Prostate gland (tissue), 2 donors: ENCODE measurements around the gene ELOVL2. TPM values are rescaled to one million over a fixed set of nuclear protein-coding genes. Genes with fewer than 3 reads are reported as not detected.
"Not testable (repeated sequence)": the region's sequence is repeated elsewhere in the genome, so short reads cannot be mapped to it uniquely, and the experiment has no call there.

Source experiments
- DNase-seq: peaks from one replicate; pipeline ENCODE4 v3.0.0-alpha.2; 2019; ENCODE audit warnings: low spot score
- H3K27ac ChIP-seq, 2 donors: fragments of 200-600 bp; sonication (generic); 2 replicates each; pipeline ENCODE4 v1.5.1; 2017 to 2019
- H3K27me3 ChIP-seq: fragments of 200-600 bp; sonication (generic); replicated peaks from 2 replicates; pipeline ENCODE4 v1.5.1; 2019; ENCODE audit not compliant: insufficient read depth
- H3K36me3 ChIP-seq, 2 donors: fragments of 200-600 bp; sonication (generic); 1 replicate in 1 of 2; 2 replicates in 1 of 2; pipeline versions ENCODE4 v1.5.1 to v1.8.1; 2017 to 2019
- H3K4me1 ChIP-seq: fragments of 200-600 bp; sonication (generic); replicated peaks from 2 replicates; pipeline ENCODE4 v1.5.1; 2019
- H3K4me3 ChIP-seq, 2 donors: fragments of 200-600 bp; sonication (generic); 2 replicates each; pipeline ENCODE4 v1.5.1; 2017 to 2019
- H3K9me3 ChIP-seq: fragments of 200-600 bp; sonication (generic); 2 replicates; pipeline ENCODE4 v1.5.1; 2017
- CTCF ChIP-seq, 4 experiments: fragments of 200-600 bp in 2 of 4; fragments of 450-650 bp in 2 of 4; sonication (generic) in 2 of 4; IDR thresholded peaks; 1 replicate in 3 of 4; 2 replicates in 1 of 4; pipeline ENCODE4 v1.5.1; 2016 to 2019; ENCODE audit warnings: antibody characterized with exemption in 4 of 4, mild to moderate bottlenecking in 2 of 4, moderate library complexity in 2 of 4
- POLR2A ChIP-seq: fragments of 450-650 bp; IDR thresholded peaks from one replicate; pipeline ENCODE4 v1.6.1; 2016; ENCODE audit warnings: antibody characterized with exemption, mild to moderate bottlenecking
- POLR2AphosphoS5 ChIP-seq: sonication (generic); formaldehyde crosslinking; IDR thresholded peaks from one replicate; pipeline ENCODE4 v1.6.1; 2017; ENCODE audit warnings: antibody characterized with exemption
- WGBS: methylation state at CpG from one replicate; pipeline ENCODE4 v1.1.5; 2018; 5-methylcytosine and 5-hydroxymethylcytosine counted together
- intact Hi-C: fragments of 100-400 bp; cut with DNase I; formaldehyde crosslinking; loops from one replicate; pipeline ENCODE4 v1.14.2; 2022
- total RNA-seq, 2 donors: library from RNA; depleted of rRNA; stranded (reverse); fragments of >200 nt; gene quantifications; one replicate each; pipeline ENCODE4 v1.1.0, GENCODE V29; 2016

Gene ELOVL2
- total RNA-seq, 2 donors from 2014 or later = 15.5 to 17.9 TPM

DNA sequence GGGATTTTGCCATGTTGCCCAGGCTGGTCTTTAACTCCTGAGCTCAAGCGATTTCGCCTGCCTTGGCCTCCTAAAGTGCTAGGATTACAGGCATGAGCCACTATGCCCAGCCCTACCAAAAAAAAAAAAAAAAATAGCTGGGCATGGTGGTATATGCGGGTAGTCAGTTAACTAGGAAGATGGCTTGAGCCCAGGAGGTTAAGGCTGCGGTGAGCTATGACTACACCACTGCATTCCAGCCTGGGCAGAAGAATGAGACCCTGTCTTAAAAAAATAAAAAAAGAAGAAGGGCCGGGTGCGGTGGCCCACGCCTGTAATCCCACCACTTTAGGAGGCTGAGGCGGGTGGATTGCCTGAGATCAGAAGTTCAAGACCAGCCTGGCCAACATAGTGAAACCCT is 50.2 kb downstream of the ELOVL2 start:
- Histone ChIP-seq H3K4me1 (no peaks in the 10 kb centered on the region), H3K27ac (no peak overlapping the region), H3K4me3 (no peak overlapping the region), H3K36me3 (no peaks in the 10 kb centered on the region), H3K27me3 (no peaks in the 10 kb centered on the region), H3K9me3 (no peaks in the 10 kb centered on the region)
- 96% methylated on average over 8 of the region's 8 CpGs for WGBS
- intact Hi-C loops = no loop called here
- TF ChIP-seq POLR2A (no peak), POLR2AphosphoS5 (no peak), CTCF (IDR thresholded peaks at IDR 0.05) (no peak)
- no peak for DNase-seq

- no peak overlapping the region for H3K4me3 ChIP-seq
- 39% methylated on average over 2 of the region's 2 CpGs for WGBS
- TF ChIP-seq CTCF (IDR thresholded peaks at IDR 0.05) (no peak), POLR2AphosphoS5 (no peak), POLR2A (no peak)
These were observed 53.0 kb downstream of the ELOVL2 start for GRCh38 chr6:10991115-10991514.

DNA sequence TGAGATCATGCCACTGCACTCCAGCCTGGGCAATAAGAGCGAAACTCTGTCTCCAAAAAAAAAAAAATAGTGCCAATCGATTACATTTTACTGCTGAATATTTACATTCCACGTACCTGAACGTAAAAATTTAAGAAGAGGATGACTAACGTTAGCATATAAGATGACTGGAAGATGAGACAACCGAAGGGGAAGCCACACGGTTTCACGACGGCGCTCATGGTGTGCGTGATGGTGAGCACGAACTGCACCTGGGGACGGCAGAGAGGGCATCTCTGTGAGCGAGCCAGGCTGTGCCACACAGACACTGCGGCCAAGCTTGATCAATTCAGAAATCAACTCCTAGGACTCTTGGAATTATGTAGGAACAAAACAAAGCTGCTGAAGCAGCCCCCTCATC is 54.5 kb downstream of the ELOVL2 start:
- Histone ChIP-seq H3K27ac (no peak overlapping the region), H3K4me1 (no peaks in the 10 kb centered on the region), H3K36me3 (no peaks in the 10 kb centered on the region), H3K27me3 (no peaks in the 10 kb centered on the region), H3K4me3 (no peak overlapping the region), H3K9me3 (no peaks in the 10 kb centered on the region)
- intact Hi-C loops = no loop called here
- WGBS = 91% methylated on average over 15 of the region's 15 CpGs
- no peak for DNase-seq
- TF ChIP-seq CTCF (IDR thresholded peaks at IDR 0.05) (no peak), POLR2AphosphoS5 (no peak), POLR2A (no peak)

More at GRCh38 chr6:10991115-10991514, 53.0 kb downstream of the ELOVL2 start:
- no peaks in the 10 kb centered on the region for H3K36me3 ChIP-seq
- intact Hi-C loops = no loop called here
- H3K27me3 ChIP-seq = no peaks in the 10 kb centered on the region
- DNase-seq = no peak
- no peaks in the 10 kb centered on the region for H3K9me3 ChIP-seq
- no peak overlapping the region for H3K27ac ChIP-seq
- no peaks in the 10 kb centered on the region for H3K4me1 ChIP-seq

DNA sequence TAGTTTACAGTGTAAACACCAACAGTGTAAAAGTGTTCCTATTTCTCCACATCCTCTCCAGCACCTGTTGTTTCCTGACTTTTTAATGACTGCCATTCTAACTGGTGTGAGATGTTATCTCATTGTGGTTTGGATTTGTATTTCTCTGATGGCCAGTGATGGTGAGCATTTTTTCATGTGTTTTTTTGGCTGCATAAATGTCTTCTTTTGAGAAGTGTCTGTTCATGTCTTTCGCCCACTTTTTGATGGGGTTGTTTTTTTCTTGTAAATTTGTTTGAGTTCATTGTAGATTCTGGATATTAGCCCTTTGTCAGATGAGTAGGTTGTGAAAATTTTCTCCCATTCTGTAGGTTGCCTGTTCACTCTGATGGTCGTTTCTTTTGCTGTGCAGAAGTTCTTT is 59.1 kb downstream of the ELOVL2 start:
- H3K36me3 ChIP-seq, DNase-seq, H3K4me1 ChIP-seq, H3K4me3 ChIP-seq, H3K27me3 ChIP-seq, intact Hi-C loops, H3K27ac ChIP-seq, H3K9me3 ChIP-seq: not testable (repeated sequence)
- 91% methylated on average over 2 of the region's 2 CpGs for WGBS

GRCh38 chr6:10981409-10981808 is 62.7 kb downstream of the ELOVL2 start:
- TF ChIP-seq POLR2A = no peak
- TF ChIP-seq CTCF (IDR thresholded peaks at IDR 0.05) = no peak
- no peak for TF ChIP-seq POLR2AphosphoS5
- H3K27me3 ChIP-seq = no peaks in the 10 kb centered on the region
- WGBS = 96% methylated on average over 1 of the region's 1 CpG
- H3K4me1 ChIP-seq = no peaks in the 10 kb centered on the region
- no peak overlapping the region for H3K4me3 ChIP-seq
- no peak overlapping the region for H3K27ac ChIP-seq
- no peaks in the 10 kb centered on the region for H3K9me3 ChIP-seq
- H3K36me3 ChIP-seq = no peaks in the 10 kb centered on the region
- no peak for DNase-seq
- intact Hi-C loops = no loop called here
